OCI-LY3 (cell line): Measurements from ENCODE around the gene ATP13A2.

Source experiments
- CTCF ChIP-seq: fragments of 200-600, 300-600 bp; sonication (generic); IDR thresholded peaks from 2 replicates; pipeline ENCODE4 v1.5.1; 2014; ENCODE audit warnings: antibody characterized with exemption, low read length, low read depth
- EZH2phosphoT487 ChIP-seq: fragments of 200-600 bp; shearing (Covaris generic); IDR thresholded peaks from 2 replicates; pipeline ENCODE4 v1.6.1; 2018; ENCODE audit warnings: antibody characterized with exemption, mixed run types, low read depth

GRCh38 chr1:17030206-17030605 is 18.5 kb upstream of the ATP13A2 start:
- TF ChIP-seq CTCF (no peak), EZH2phosphoT487 (no peak)
